Esophagus muscularis mucosa (tissue), 4 donors: ENCODE data around the gene SKIC2.
"Not testable (repeated sequence)": the region's sequence is repeated elsewhere in the genome, so short reads cannot be mapped to it uniquely, and the experiment has no call there.

Source experiments
- EP300 ChIP-seq: sonication (generic); formaldehyde crosslinking; IDR thresholded peaks from one replicate; pipeline ENCODE4 v1.6.1; 2017; ENCODE audit warnings: antibody characterized with exemption
- POLR2A ChIP-seq: fragments of 450-650 bp; IDR thresholded peaks from one replicate; pipeline ENCODE4 v1.6.1; 2017; ENCODE audit warnings: antibody characterized with exemption, moderate library complexity, mild to moderate bottlenecking, low read depth
- POLR2AphosphoS5 ChIP-seq, 2 donors: sonication (generic); formaldehyde crosslinking; IDR thresholded peaks; one replicate each; pipeline ENCODE4 v1.6.1; 2017; ENCODE audit warnings: antibody characterized with exemption in 2 of 2
- TF ChIP-seq, protein P1 (sequence below), 3 experiments: fragments of 200-600 bp in 2 of 3; fragments of 450-650 bp in 1 of 3; sonication (generic) in 2 of 3; IDR thresholded peaks; one replicate each; pipeline ENCODE4 v1.5.1; 2017 to 2019; ENCODE audit warnings: antibody characterized with exemption in 3 of 3, mild to moderate bottlenecking in 2 of 3, moderate library complexity in 1 of 3

DNA sequence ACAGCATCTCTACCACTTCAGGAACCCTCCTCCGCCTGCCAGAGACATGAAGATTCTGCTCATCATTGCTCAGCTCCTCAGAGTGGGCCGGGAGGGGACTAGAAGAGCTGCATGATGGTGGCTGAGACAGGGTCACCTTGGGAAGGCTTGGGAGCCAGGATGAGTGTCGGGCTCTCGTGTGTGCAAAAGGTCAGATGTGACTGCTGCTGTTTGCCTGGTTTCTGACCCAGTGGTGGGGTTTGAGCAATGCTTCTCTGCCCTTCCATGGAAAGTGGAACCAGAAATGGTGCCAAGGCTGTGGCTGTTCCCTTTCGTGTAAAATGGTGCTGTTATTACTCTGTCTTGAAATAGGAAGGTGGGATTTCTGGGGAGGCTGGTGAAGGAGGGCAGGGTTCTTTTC lies 54.8 kb downstream of the SKIC2 start:
- not testable (repeated sequence) for TF ChIP-seq POLR2A; POLR2AphosphoS5 (IDR thresholded peaks at IDR 0.05); EP300
- TF ChIP-seq, protein P1, sequence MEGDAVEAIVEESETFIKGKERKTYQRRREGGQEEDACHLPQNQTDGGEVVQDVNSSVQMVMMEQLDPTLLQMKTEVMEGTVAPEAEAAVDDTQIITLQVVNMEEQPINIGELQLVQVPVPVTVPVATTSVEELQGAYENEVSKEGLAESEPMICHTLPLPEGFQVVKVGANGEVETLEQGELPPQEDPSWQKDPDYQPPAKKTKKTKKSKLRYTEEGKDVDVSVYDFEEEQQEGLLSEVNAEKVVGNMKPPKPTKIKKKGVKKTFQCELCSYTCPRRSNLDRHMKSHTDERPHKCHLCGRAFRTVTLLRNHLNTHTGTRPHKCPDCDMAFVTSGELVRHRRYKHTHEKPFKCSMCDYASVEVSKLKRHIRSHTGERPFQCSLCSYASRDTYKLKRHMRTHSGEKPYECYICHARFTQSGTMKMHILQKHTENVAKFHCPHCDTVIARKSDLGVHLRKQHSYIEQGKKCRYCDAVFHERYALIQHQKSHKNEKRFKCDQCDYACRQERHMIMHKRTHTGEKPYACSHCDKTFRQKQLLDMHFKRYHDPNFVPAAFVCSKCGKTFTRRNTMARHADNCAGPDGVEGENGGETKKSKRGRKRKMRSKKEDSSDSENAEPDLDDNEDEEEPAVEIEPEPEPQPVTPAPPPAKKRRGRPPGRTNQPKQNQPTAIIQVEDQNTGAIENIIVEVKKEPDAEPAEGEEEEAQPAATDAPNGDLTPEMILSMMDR (IDR thresholded peaks at IDR 0.05): not testable (repeated sequence)
